ENCODE measurements around the gene LTO1.

Gene LTO1

GRCh38 chr11:69644071-69644961, 30.8 kb downstream of the LTO1 start:
- no peak overlapping the region for H3K9ac ChIP-seq
- peaks cover 0 to 72% (median 28%) of the 10 kb centered on the region in 11 experiments; a peak in 16 of 22 replicates for H4K20me1 ChIP-seq

GRCh38 chr11:69643646-69644045, 31.5 kb downstream of the LTO1 start:
- H3K4me3 ChIP-seq, result no peak overlapping the region; a peak in 1 of 20 replicates
- no peaks in the 10 kb centered on the region for H3K36me3 ChIP-seq
- peaks cover 46 to 76% (median 54%) of the 10 kb centered on the region in 11 experiments for H3K27me3 ChIP-seq
- no peaks in the 10 kb centered on the region for H3K9me3 ChIP-seq (replicated peaks in 1 of 11)
- H3K4me2 ChIP-seq, result peak overlapping the region; percentile 89 to 98 (median 94); a peak in 18 of 22 replicates
- no peak overlapping the region for H3K27ac ChIP-seq
- TF ChIP-seq Cebpa-rat (IDR thresholded peaks at IDR 0.05), result no peak
- peaks cover 0 to 71% (median 33%) of the 10 kb centered on the region in 11 experiments; a peak in 17 of 22 replicates for H4K20me1 ChIP-seq
- H3K4me1 ChIP-seq, result peaks cover 26 to 48% (median 41%) of the 10 kb centered on the region in 10 experiments
- H3K9ac ChIP-seq, result no peak overlapping the region

More at GRCh38 chr11:69644071-69644961, 30.8 kb downstream of the LTO1 start:
- H3K4me3 ChIP-seq, result no peak overlapping the region
- H3K27ac ChIP-seq, result no peak overlapping the region
- H3K4me2 ChIP-seq, result peak overlapping the region in 1 of 11 experiments; percentile 2; a peak in 1 of 22 replicates
- H3K27me3 ChIP-seq, result peaks cover 39 to 69% (median 48%) of the 10 kb centered on the region in 11 experiments
- no peak for TF ChIP-seq Cebpa-rat (IDR thresholded peaks at IDR 0.05)
- H3K36me3 ChIP-seq, result no peaks in the 10 kb centered on the region
- H3K4me1 ChIP-seq, result peaks cover 20 to 44% (median 38%) of the 10 kb centered on the region in 10 experiments
- H3K9me3 ChIP-seq (replicated peaks in 1 of 11), result no peaks in the 10 kb centered on the region

GRCh38 chr11:69642913-69643632, 32.1 kb downstream of the LTO1 start:
- Histone ChIP-seq H3K4me3 (peak overlapping the region; percentile 61 to 82 (median 68)), H3K27ac (no peak overlapping the region; a peak in 2 of 22 replicates), H3K9ac (peak overlapping the region; percentile 64 to 81 (median 74); a peak in 20 of 22 replicates), H3K27me3 (peaks cover 52 to 81% (median 60%) of the 10 kb centered on the region in 11 experiments), H3K4me2 (peak overlapping the region; percentile 89 to 98 (median 94)), H3K9me3 (replicated peaks in 1 of 11) (no peaks in the 10 kb centered on the region), H4K20me1 (peaks cover 0 to 71% (median 39%) of the 10 kb centered on the region in 11 experiments; a peak in 17 of 22 replicates), H3K4me1 (peaks cover 30 to 48% (median 41%) of the 10 kb centered on the region in 10 experiments), H3K36me3 (no peaks in the 10 kb centered on the region)
- no peak for TF ChIP-seq Cebpa-rat (IDR thresholded peaks at IDR 0.05)

GRCh38 chr11:69642549-69642912, 32.6 kb downstream of the LTO1 start:
- peaks cover 0 to 73% (median 44%) of the 10 kb centered on the region in 11 experiments; a peak in 17 of 22 replicates for H4K20me1 ChIP-seq
- H3K4me2 ChIP-seq, result peak overlapping the region; percentile 89 to 98 (median 94)
- H3K27me3 ChIP-seq, result peaks cover 57 to 87% (median 65%) of the 10 kb centered on the region in 11 experiments
- peaks cover 31 to 48% (median 41%) of the 10 kb centered on the region in 10 experiments for H3K4me1 ChIP-seq
- H3K36me3 ChIP-seq, result no peaks in the 10 kb centered on the region
- peak overlapping the region; percentile 64 to 81 (median 74) for H3K9ac ChIP-seq
- no peak for TF ChIP-seq Cebpa-rat (IDR thresholded peaks at IDR 0.05)
- H3K27ac ChIP-seq, result peak overlapping the region in 10 of 11 experiments; percentile 36 to 73 (median 54); a peak in 14 of 22 replicates
- no peaks in the 10 kb centered on the region for H3K9me3 ChIP-seq (replicated peaks in 1 of 11)
- H3K4me3 ChIP-seq, result peak overlapping the region; percentile 61 to 82 (median 68)

GRCh38 chr11:69641681-69642548, 33.2 kb downstream of the LTO1 start:
- Histone ChIP-seq H3K9ac (peak overlapping the region; percentile 64 to 81 (median 74)), H3K27me3 (peaks cover 63 to 93% (median 72%) of the 10 kb centered on the region in 11 experiments), H3K9me3 (replicated peaks in 1 of 11) (no peaks in the 10 kb centered on the region), H3K4me2 (peak overlapping the region; percentile 89 to 98 (median 94)), H3K27ac (peak overlapping the region in 10 of 11 experiments; percentile 36 to 73 (median 54); a peak in 14 of 22 replicates), H4K20me1 (peaks cover 0 to 73% (median 50%) of the 10 kb centered on the region in 11 experiments; a peak in 17 of 22 replicates), H3K4me3 (peak overlapping the region; percentile 61 to 82 (median 68)), H3K4me1 (peaks cover 34 to 48% (median 42%) of the 10 kb centered on the region in 10 experiments), H3K36me3 (no peaks in the 10 kb centered on the region)
- TF ChIP-seq Cebpa-rat (IDR thresholded peaks at IDR 0.05), result no peak

- H3K9me3 ChIP-seq (replicated peaks in 1 of 11), result no peaks in the 10 kb centered on the region
- H3K4me2 ChIP-seq, result peak within 1 kb of the TSS; percentile 89 to 98 (median 96)
- peaks cover 34 to 48% (median 41%) of the 10 kb centered on the region in 10 experiments for H3K4me1 ChIP-seq
- peak within 1 kb of the TSS; percentile 61 to 82 (median 68) for H3K4me3 ChIP-seq
- no peaks in the 10 kb centered on the region for H3K36me3 ChIP-seq
- H4K20me1 ChIP-seq, result peaks cover 0 to 72% (median 56%) of the 10 kb centered on the region in 11 experiments; a peak in 17 of 22 replicates
- no peak for TF ChIP-seq Cebpa-rat (IDR thresholded peaks at IDR 0.05)
- H3K27me3 ChIP-seq, result peaks cover 72 to 95% (median 78%) of the 10 kb centered on the region in 11 experiments
- H3K9ac ChIP-seq, result peak within 1 kb of the TSS; percentile 64 to 81 (median 74); a peak in 21 of 22 replicates
- H3K27ac ChIP-seq, result peak within 1 kb of the TSS in 4 of 11 experiments; percentile 61 to 73 (median 68); a peak in 7 of 22 replicates
These were observed 34.1 kb downstream of the LTO1 start, which contains the start of gene CCND1 for GRCh38 chr11:69640995-69641581. Gene CCND1, plus strand, starts transcription at chr11:69641156. Its CDS starts 158 bp downstream, at chr11:69641314.

- TF ChIP-seq Cebpa-rat (IDR thresholded peaks at IDR 0.05), result no peak
- H3K4me3 ChIP-seq, result peak overlapping the region in 7 of 10 experiments; percentile 23 to 53 (median 43); a peak in 13 of 20 replicates
- H3K27ac ChIP-seq, result no peak overlapping the region
- peaks cover 0 to 76% (median 58%) of the 10 kb centered on the region in 11 experiments; a peak in 17 of 22 replicates for H4K20me1 ChIP-seq
- no peaks in the 10 kb centered on the region for H3K9me3 ChIP-seq (replicated peaks in 1 of 11)
- no peaks in the 10 kb centered on the region for H3K36me3 ChIP-seq
- peaks cover 34 to 48% (median 41%) of the 10 kb centered on the region in 10 experiments for H3K4me1 ChIP-seq
- H3K9ac ChIP-seq, result no peak overlapping the region
- peaks cover 77 to 95% (median 85%) of the 10 kb centered on the region in 11 experiments for H3K27me3 ChIP-seq
- peak overlapping the region; percentile 53 to 97 (median 74) for H3K4me2 ChIP-seq
These were observed 34.7 kb downstream of the LTO1 start for GRCh38 chr11:69640260-69640994.

All from BLaER1 treated with 17β-estradiol and CSF1 and Interleukin-3, amounts not matched to agents 10 nM and 100 nM (cell line).